A673 (cell line): ENCODE results near the gene TEX22. TPM values are rescaled to one million over a fixed set of nuclear protein-coding genes. Genes with fewer than 3 reads are reported as not detected.

Experiments used
- BruUV-seq: library from RNA; stranded (reverse); fragments of 400-500 nt; replicated peaks from 2 replicates; lab custom pipeline; 2021; lab: Mats Ljungman, UMichigan
- CTCF ChIA-PET: fragments of 300-600 bp; sonication (Branson Sonifier 250); formaldehyde crosslinking; loops from one replicate; lab custom pipeline; 2022; ENCODE audit warnings: antibody characterized with exemption; lab: Charles Lee
- POLR2A ChIA-PET: fragments of 300-600 bp; sonication (Branson Sonifier 250); formaldehyde crosslinking; loops from one replicate; lab custom pipeline; 2022; ENCODE audit warnings: antibody characterized with exemption; ENCODE audit not compliant: low non-redundant PET; lab: Charles Lee
- DNase-seq: peaks from one replicate; pipeline ENCODE4 v3.0.0-alpha.2; 2015; ENCODE audit warnings: low spot score
- H3K27ac ChIP-seq: fragments of 200-600 bp; sonication (generic); 2 replicates; pipeline ENCODE4 v1.5.1; 2016; ENCODE audit warnings: mixed run types, low read depth, mild to moderate bottlenecking, mixed read lengths, antibody characterized with exemption, low read length; ENCODE audit not compliant: poor library complexity, severe bottlenecking
- H3K27me3 ChIP-seq: fragments of 200-600 bp; sonication (generic); replicated peaks from 2 replicates; pipeline ENCODE4 v1.6.1; 2017; ENCODE audit warnings: mixed run types, low read depth, mild to moderate bottlenecking, mixed read lengths, antibody characterized with exemption, low read length; ENCODE audit not compliant: insufficient read depth, poor library complexity
- H3K36me3 ChIP-seq: fragments of 200-600 bp; sonication (generic); 2 replicates; pipeline ENCODE4 v1.6.1; 2016; ENCODE audit warnings: mixed run types, mild to moderate bottlenecking, mixed read lengths, antibody characterized with exemption, low read length; ENCODE audit not compliant: insufficient read depth, poor library complexity, severe bottlenecking
- H3K4me1 ChIP-seq: fragments of 200-600 bp; sonication (generic); 2 replicates; pipeline ENCODE4 v1.6.1; 2017; ENCODE audit warnings: mixed run types, mild to moderate bottlenecking, mixed read lengths, antibody characterized with exemption, low read length; ENCODE audit not compliant: insufficient read depth, poor library complexity, severe bottlenecking
- H3K4me3 ChIP-seq: fragments of 200-600 bp; sonication (generic); 2 replicates; pipeline ENCODE4 v1.5.1; 2016; ENCODE audit warnings: low read depth, mixed run types, mild to moderate bottlenecking, mixed read lengths, low read length; ENCODE audit not compliant: poor library complexity, severe bottlenecking
- H3K9me3 ChIP-seq: fragments of 200-600 bp; sonication (generic); 2 replicates; pipeline ENCODE4 v1.6.1; 2016; ENCODE audit warnings: mixed run types, low read depth, mild to moderate bottlenecking, mixed read lengths, antibody characterized with exemption, low read length; ENCODE audit not compliant: poor library complexity, severe bottlenecking
- CTCF ChIP-seq: fragments of 300-800, 200-600 bp; sonication (generic); conservative IDR thresholded peaks from 2 replicates; pipeline ENCODE4 v1.5.1; 2017; ENCODE audit warnings: low read depth, mild to moderate bottlenecking, antibody characterized with exemption, low read length, moderate library complexity, mixed read lengths
- EZH2 ChIP-seq: fragments of 200-600 bp; sonication (generic); IDR thresholded peaks from 2 replicates; pipeline ENCODE4 v1.6.1; 2017; ENCODE audit warnings: borderline replicate concordance, low read depth, mild to moderate bottlenecking, mixed read lengths, antibody characterized with exemption, low read length; ENCODE audit not compliant: poor library complexity, severe bottlenecking
- intact Hi-C: fragments of 100-400 bp; cut with micrococcal nuclease; formaldehyde crosslinking; loops from one replicate; pipeline ENCODE4 v1.10.0; 2022; ENCODE audit not compliant: unreplicated experiment
- total RNA-seq: library from RNA; stranded (reverse); gene quantifications from 2 replicates; pipeline ENCODE4 v1.2.3, GENCODE V29; 2021

Gene TEX22
- total RNA-seq, 1 experiment from 2014 or later = 2.7 TPM

GRCh38 chr14:105379946-105380345 lies 18.4 kb upstream of the TEX22 start:
- CTCF ChIA-PET = no interaction called here
- Histone ChIP-seq H3K9me3 (no peaks in the 10 kb centered on the region), H3K4me3 (no peak overlapping the region), H3K36me3 (no peaks in the 10 kb centered on the region), H3K27ac (no peak overlapping the region), H3K4me1 (no peaks in the 10 kb centered on the region), H3K27me3 (no peaks in the 10 kb centered on the region)
- no peak for TF ChIP-seq CTCF
- TF ChIP-seq EZH2 = no peak
- intact Hi-C loops = no loop called here
- POLR2A ChIA-PET = no interaction called here
- BruUV-seq = no TSS peak
- no peak for DNase-seq

GRCh38 chr14:105380756-105381155 lies 17.6 kb upstream of the TEX22 start:
- H3K9me3 ChIP-seq = no peaks in the 10 kb centered on the region
- POLR2A ChIA-PET = no interaction called here
- CTCF ChIA-PET = no interaction called here
- no peaks in the 10 kb centered on the region for H3K27me3 ChIP-seq
- intact Hi-C loops = no loop called here
- no peak overlapping the region for H3K27ac ChIP-seq
- no peaks in the 10 kb centered on the region for H3K36me3 ChIP-seq
- DNase-seq = no peak
- H3K4me3 ChIP-seq = no peak overlapping the region
- no TSS peak for BruUV-seq
- TF ChIP-seq CTCF (no peak), EZH2 (no peak)
- H3K4me1 ChIP-seq = no peaks in the 10 kb centered on the region

GRCh38 chr14:105381446-105382342 lies 16.6 kb upstream of the TEX22 start:
- Histone ChIP-seq H3K27me3 (no peaks in the 10 kb centered on the region), H3K9me3 (no peaks in the 10 kb centered on the region), H3K27ac (no peak overlapping the region), H3K36me3 (no peaks in the 10 kb centered on the region), H3K4me1 (no peaks in the 10 kb centered on the region), H3K4me3 (no peak overlapping the region)
- ChIA-PET POLR2A (no interaction called here), CTCF (no interaction called here)
- no TSS peak for BruUV-seq
- no peak for DNase-seq
- TF ChIP-seq EZH2 = no peak
- no peak for TF ChIP-seq CTCF
- intact Hi-C loops = no loop called here
